Measurements from ENCODE around the gene VDR. TPM values are rescaled to one million over a fixed set of nuclear protein-coding genes. Genes with fewer than 3 reads are reported as not detected.

The VDR gene
- total RNA-seq, 1 experiment from 2014 or later, result 9.5 TPM

DNA sequence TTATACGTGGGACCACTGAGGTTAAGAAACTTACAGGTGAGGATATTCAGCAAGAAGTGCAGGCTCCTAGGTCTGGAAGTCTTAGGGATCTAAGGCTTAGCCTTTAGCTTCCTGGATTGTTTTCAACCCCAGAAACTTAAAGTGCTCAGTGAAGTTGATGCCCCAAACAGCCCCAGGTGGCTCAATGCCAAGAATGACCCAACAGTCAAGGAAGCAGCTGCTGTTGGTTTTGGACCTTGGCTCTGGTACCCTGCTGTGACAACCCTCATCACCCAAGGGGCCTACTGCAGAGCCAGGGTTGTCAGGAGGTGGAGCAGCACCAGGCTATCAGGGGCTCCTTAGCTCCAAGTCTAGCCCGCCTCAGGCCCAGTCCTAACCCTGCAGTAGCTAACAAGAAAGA, 36.8 kb downstream of the VDR start:
- POLR2A ChIA-PET, result no interaction called here
- H3K27me3 ChIP-seq (ENCODE audit: insufficient read depth, low read length), result no peaks in the 10 kb centered on the region
- intact Hi-C loops (cut with micrococcal nuclease), result no loop called here
- H3K4me2 ChIP-seq (ENCODE audit: low read length), result no peak overlapping the region
- H2AFZ ChIP-seq (ENCODE audit: low read depth, low read length, poor library complexity, severe bottlenecking), result no peak overlapping the region
- H3K9me3 ChIP-seq (ENCODE audit: control insufficient read depth in 1 of 2, insufficient read depth in 1 of 2, low read depth in 1 of 2, low read length in 2 of 2), result no peaks in the 10 kb centered on the region
- H4K20me1 ChIP-seq (ENCODE audit: insufficient read depth), result no peaks in the 10 kb centered on the region
- no peaks in the 10 kb centered on the region for H3K79me2 ChIP-seq (ENCODE audit: insufficient read depth, low read length)
- no peak overlapping the region for H3K4me3 ChIP-seq (replicated peaks in 1 of 2; ENCODE audit: low read depth in 1 of 2, low read length in 2 of 2)
- H3K9ac ChIP-seq (ENCODE audit: low read length), result no peak overlapping the region
- ATAC-seq (no peak), DNase-seq (ENCODE audit: low read depth, low spot score) (no peak)
- CTCF ChIA-PET, result no interaction called here
- no TSS peak for BruUV-seq (replicated peaks)
- RAD21 ChIA-PET (ENCODE audit: low non-redundant PET in 1 of 2, low total read pairs in 2 of 2, uncharacterized antibody in 2 of 2, unreplicated experiment in 2 of 2), result no interaction called here
- peaks cover 0 to 13% of the 10 kb centered on the region in 2 experiments; a peak in 2 of 4 replicates for H3K4me1 ChIP-seq (ENCODE audit: control insufficient read depth in 1 of 2, insufficient read depth in 2 of 2, low read length in 2 of 2)
- no peak overlapping the region for H3K27ac ChIP-seq (ENCODE audit: low read depth, low read length)
- TF ChIP-seq, protein P1, sequence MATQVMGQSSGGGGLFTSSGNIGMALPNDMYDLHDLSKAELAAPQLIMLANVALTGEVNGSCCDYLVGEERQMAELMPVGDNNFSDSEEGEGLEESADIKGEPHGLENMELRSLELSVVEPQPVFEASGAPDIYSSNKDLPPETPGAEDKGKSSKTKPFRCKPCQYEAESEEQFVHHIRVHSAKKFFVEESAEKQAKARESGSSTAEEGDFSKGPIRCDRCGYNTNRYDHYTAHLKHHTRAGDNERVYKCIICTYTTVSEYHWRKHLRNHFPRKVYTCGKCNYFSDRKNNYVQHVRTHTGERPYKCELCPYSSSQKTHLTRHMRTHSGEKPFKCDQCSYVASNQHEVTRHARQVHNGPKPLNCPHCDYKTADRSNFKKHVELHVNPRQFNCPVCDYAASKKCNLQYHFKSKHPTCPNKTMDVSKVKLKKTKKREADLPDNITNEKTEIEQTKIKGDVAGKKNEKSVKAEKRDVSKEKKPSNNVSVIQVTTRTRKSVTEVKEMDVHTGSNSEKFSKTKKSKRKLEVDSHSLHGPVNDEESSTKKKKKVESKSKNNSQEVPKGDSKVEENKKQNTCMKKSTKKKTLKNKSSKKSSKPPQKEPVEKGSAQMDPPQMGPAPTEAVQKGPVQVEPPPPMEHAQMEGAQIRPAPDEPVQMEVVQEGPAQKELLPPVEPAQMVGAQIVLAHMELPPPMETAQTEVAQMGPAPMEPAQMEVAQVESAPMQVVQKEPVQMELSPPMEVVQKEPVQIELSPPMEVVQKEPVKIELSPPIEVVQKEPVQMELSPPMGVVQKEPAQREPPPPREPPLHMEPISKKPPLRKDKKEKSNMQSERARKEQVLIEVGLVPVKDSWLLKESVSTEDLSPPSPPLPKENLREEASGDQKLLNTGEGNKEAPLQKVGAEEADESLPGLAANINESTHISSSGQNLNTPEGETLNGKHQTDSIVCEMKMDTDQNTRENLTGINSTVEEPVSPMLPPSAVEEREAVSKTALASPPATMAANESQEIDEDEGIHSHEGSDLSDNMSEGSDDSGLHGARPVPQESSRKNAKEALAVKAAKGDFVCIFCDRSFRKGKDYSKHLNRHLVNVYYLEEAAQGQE (IDR thresholded peaks at IDR 0.05; ENCODE audit: low read depth), result no peak
- no peak for TF ChIP-seq JUND (IDR thresholded peaks at IDR 0.05)
- no peak for TF ChIP-seq FOSL1 (IDR thresholded peaks at IDR 0.05; ENCODE audit: low read depth)
- TF ChIP-seq, protein P2, sequence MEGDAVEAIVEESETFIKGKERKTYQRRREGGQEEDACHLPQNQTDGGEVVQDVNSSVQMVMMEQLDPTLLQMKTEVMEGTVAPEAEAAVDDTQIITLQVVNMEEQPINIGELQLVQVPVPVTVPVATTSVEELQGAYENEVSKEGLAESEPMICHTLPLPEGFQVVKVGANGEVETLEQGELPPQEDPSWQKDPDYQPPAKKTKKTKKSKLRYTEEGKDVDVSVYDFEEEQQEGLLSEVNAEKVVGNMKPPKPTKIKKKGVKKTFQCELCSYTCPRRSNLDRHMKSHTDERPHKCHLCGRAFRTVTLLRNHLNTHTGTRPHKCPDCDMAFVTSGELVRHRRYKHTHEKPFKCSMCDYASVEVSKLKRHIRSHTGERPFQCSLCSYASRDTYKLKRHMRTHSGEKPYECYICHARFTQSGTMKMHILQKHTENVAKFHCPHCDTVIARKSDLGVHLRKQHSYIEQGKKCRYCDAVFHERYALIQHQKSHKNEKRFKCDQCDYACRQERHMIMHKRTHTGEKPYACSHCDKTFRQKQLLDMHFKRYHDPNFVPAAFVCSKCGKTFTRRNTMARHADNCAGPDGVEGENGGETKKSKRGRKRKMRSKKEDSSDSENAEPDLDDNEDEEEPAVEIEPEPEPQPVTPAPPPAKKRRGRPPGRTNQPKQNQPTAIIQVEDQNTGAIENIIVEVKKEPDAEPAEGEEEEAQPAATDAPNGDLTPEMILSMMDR (IDR thresholded peaks at IDR 0.05 in 2 of 3, conservative IDR thresholded peaks at IDR 0.05 in 1 of 3; ENCODE audit: borderline replicate concordance in 1 of 3, insufficient read depth in 1 of 3, low read depth in 2 of 3, low read length in 2 of 3), result no peak
- TF ChIP-seq POLR2A (IDR thresholded peaks at IDR 0.05; ENCODE audit: borderline replicate concordance, extremely low read depth, insufficient read depth, insufficient read length), result no peak
- TF ChIP-seq, protein P3, sequence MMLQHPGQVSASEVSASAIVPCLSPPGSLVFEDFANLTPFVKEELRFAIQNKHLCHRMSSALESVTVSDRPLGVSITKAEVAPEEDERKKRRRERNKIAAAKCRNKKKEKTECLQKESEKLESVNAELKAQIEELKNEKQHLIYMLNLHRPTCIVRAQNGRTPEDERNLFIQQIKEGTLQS (IDR thresholded peaks at IDR 0.05), result no peak
- TF ChIP-seq ELF1 (IDR thresholded peaks at IDR 0.05; ENCODE audit: borderline replicate concordance, low read depth), result no peak
- TF ChIP-seq SRF (IDR thresholded peaks at IDR 0.05; ENCODE audit: low read depth), result no peak
- TF ChIP-seq EZH2 (IDR thresholded peaks at IDR 0.05), result no peak
- no peaks in the 10 kb centered on the region for H3K9me2 ChIP-seq (ENCODE audit: insufficient read depth)
- H3K36me3 ChIP-seq (ENCODE audit: control insufficient read depth in 1 of 2, insufficient read depth in 2 of 2, low read length in 2 of 2), result no peaks in the 10 kb centered on the region

Data from HCT116 (cell line).